COLO829 (cell line): ENCODE data around the gene HPCA.

ENCODE experiments used
- DNase-seq: peaks from one replicate; pipeline ENCODE4 v3.0.0; 2012; ENCODE audit warnings: low spot score

The HPCA gene

GRCh38 chr1:32886004-32886827, at the start of gene HPCA:
HPCA (plus strand) TSS chr1:32886491; CDS start chr1:32888899, 2,408 bp downstream.
- peak; percentile 42 for DNase-seq

- DNase-seq = no peak
Observed at GRCh38 chr1:32848354-32849063, 37.8 kb upstream of the HPCA start.

GRCh38 chr1:32855861-32856617, 30.3 kb upstream of the HPCA start:
- no peak for DNase-seq

DNA sequence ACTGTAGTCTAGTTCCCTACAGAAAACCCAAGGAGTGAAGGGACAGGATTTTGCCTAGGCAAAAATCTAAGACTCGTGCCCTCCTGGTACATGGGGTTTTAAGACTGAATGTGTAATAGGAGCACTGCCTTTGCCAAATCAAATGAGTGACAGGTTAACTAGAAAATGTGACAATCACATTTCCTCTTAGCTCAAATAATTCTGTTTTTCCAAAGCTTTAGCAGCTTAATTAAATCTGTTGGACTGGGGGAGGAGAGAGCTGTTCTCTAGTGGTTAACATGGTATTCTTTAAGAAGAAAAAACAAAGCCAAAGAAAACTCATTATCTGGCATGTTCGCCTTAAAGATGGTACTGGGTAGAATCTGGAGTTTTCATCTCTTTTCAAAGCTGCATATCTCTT, 28.2 kb upstream of the HPCA start:
- DNase-seq = no peak

DNA sequence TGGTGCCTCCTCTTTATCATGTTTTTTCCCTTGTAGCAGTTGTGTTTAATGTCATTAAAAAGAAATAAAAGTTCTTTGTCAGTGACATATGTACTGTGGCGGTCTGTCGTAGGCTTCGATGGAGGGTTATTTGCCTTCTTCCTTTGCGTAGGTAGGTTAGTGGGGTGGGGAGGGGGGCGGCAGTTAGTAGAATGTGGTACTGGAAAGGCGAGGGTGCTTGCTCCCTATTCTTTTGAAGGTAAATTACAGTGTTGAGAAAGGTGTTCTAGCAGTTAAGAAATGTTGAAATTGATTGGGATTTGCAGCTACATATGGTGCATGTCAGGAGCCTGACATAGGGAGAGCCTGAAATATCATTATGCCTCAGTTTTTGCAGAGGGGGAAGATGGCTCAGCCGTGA, 27.5 kb upstream of the HPCA start:
- DNase-seq = no peak

DNA sequence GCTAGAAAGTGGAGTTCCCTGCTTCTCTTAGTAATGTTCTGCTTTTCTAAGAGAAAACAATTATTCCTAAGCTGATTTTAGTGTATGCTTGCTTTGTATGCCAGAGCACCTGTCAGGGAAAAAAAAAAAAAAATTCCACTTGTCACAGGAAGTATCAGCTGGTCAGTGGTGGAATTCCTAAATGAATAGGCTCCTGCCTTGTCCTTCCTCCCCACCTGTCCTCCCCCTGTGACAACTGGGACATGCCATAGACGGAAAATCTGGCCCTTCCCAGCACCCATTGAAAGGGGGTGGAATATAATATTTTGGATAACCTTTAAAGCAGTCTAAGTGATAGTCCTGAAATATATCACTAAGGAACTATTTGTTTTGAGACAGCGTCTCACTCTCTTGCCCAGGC, 26.4 kb upstream of the HPCA start:
- no peak for DNase-seq

DNA sequence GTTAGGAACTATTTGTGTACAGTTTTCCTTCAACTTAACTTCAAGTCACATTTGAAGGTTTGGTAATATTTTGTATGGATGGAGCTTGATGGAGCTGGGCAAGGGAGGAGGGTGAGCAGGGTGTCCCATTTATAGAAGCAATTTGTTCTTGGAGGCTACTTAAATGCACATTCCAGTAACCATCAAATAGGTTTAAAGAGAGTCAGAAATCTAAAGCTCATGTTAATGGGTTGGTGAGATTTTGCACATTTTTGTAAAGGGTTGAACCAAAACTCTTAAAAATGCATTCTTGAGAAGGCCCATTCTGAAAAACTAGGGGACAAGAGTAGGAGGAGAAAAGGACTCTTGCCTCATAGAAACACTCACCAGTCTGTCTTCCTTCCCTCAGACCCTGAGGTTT, 25.7 kb upstream of the HPCA start:
- DNase-seq = no peak

GRCh38 chr1:32861904-32862695, 24.2 kb upstream of the HPCA start:
- no peak for DNase-seq

- DNase-seq = no peak
Observed at GRCh38 chr1:32863218-32863880, 22.9 kb upstream of the HPCA start.

GRCh38 chr1:32863881-32864245, 22.4 kb upstream of the HPCA start:
- DNase-seq = no peak

GRCh38 chr1:32864375-32865019, 21.8 kb upstream of the HPCA start:
- DNase-seq = no peak

GRCh38 chr1:32865639-32866405, 20.5 kb upstream of the HPCA start:
- DNase-seq = no peak

- DNase-seq = no peak
Observed at GRCh38 chr1:32867151-32867550, 19.1 kb upstream of the HPCA start.

DNA sequence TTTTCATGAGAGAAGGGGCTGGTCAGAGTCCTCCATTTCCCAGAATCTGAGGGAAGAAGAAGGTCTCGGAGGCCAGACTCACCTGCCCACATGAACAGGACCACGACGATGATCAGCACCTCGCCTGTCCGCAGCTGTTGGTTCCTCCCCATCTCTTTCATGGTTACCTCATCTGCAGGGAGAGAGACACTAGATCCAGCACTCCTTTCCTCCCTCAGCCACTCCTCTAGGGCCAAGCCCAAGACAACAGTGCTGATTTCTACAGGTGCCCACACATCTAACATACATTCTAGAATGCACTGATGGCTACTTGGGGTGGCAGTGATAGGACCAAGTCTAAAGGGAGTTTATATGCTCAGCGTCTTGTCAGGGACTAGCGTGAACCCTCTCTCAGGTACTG, 18.6 kb upstream of the HPCA start:
- DNase-seq = no peak

DNA sequence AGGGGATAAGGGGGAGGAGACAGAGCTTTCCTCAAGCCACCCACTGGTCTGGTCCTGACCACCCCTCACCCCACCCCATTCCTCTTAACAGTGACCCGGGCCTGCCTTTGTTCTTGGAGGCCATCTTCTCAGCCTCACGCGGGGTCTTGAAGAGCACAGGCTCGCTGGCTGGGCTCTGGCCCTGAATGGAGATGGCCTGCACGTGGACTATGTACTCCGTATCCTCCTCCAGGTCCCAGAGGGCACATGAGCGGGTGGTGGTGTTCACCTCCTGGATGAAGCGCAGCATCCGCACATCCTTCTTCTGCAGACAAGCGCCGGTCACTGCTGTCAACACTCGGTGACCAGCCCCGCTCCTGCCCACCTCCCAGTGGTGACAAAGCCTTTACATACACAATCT, 18.2 kb upstream of the HPCA start:
- DNase-seq = no peak

- no peak for DNase-seq
Observed at GRCh38 chr1:32868806-32869455, 17.4 kb upstream of the HPCA start.

DNA sequence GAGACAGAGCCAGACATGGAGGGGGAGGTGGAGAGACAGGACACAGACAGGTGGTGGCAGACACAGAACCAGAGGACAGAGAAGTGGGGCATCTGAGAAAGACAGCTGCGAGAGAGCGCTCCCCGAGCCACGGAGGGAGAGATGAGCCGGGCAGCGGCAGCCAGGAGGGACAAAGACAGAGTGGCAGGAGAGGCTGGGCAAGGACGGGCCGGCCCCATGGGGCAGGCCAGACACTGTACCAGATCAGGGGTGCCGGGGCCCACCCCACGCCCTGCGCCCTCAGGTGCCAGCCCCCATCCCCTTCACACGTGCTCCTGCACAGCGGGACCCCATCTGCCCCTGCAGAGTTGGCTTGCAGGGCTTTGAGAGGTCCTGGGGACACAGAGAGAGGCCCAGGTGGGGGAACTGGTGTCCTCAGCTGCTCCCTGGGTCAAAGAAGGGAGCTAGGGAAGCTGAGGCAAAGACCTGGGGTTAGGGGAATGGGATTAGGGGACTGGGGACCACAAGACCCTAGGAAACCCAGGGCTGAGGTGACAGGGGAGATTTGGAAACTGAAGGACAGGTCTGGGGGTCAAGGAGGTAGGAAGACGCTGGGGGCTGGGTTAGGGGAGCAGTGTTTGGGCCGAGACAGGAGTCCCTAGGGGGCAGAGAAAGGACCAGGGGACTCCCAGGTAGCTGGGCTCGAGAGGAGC, 16.2 kb upstream of the HPCA start:
- DNase-seq = no peak

DNA sequence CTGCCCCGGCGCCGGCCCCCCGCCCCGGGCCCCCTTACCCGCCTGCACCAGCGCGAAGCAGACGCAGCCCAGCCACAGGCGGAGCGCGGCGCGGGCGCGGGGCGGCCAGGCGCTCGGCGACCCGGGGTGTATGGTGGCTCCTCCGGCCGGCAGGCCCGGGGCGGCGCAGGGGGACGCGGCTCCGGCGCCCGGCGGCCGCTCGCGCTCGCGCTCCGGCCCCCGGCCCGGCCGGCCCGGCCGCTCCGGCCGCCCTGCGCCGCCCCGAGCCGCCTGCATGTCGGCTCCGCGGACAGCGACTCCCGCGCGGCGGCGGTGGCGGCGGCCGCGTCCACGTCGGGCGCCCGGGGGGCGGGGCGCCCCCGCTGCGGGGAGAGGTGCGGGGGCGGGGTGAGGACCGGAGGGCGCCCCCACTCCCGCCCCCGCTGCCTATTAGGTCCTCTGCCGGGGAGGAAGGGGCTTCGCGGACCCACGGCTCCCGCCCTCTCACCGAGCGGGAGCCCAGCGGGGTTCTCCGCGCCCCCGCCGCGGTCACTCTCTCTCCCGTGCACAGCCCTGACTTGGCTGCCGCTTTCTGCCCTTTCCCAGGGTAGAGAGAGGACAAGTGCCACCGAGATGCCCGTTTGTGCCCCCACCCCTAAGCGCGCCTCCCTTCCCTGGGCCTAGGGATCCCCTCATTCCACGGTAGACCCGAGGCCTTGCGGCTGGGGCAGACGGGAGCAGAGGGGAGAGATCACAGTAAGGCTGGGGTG, 15.5 kb upstream of the HPCA start, which contains the start of gene FNDC5:
Gene FNDC5 (minus strand): TSS at position 298 of the 749 bp plus-strand sequence.
- no peak for DNase-seq
